Suprapubic skin (tissue), 4 donors: ENCODE measurements around the gene ABHD16B. TPM values are rescaled to one million over a fixed set of nuclear protein-coding genes. Genes with fewer than 3 reads are reported as not detected.

Source experiments
- DNase-seq, 2 donors: peaks; one replicate each; pipeline ENCODE4 v3.0.0-alpha.2; 2019; ENCODE audit warnings: low spot score in 2 of 2
- H3K27ac ChIP-seq: fragments of 200-600 bp; sonication (generic); one replicate; pipeline ENCODE4 v1.5.1; 2019
- H3K27me3 ChIP-seq: fragments of 200-600 bp; sonication (generic); one replicate; pipeline ENCODE4 v1.5.1; 2019
- H3K36me3 ChIP-seq: fragments of 200-600 bp; sonication (generic); one replicate; pipeline ENCODE4 v1.5.1; 2019
- H3K4me1 ChIP-seq: fragments of 200-600 bp; sonication (generic); one replicate; pipeline ENCODE4 v1.5.1; 2019
- H3K4me3 ChIP-seq: fragments of 200-600 bp; sonication (generic); one replicate; pipeline ENCODE4 v1.5.1; 2019; ENCODE audit warnings: mild to moderate bottlenecking
- H3K9me3 ChIP-seq: fragments of 200-600 bp; sonication (generic); one replicate; pipeline ENCODE4 v1.5.1; 2019
- CTCF ChIP-seq, 2 donors: fragments of 200-600 bp in 1 of 2; fragments of 450-650 bp in 1 of 2; sonication (generic) in 1 of 2; IDR thresholded peaks; one replicate each; pipeline ENCODE4 v1.5.1; 2016 to 2019; ENCODE audit warnings: antibody characterized with exemption in 2 of 2, mild to moderate bottlenecking in 1 of 2, moderate library complexity in 1 of 2
- EP300 ChIP-seq: sonication (generic); formaldehyde crosslinking; IDR thresholded peaks from one replicate; pipeline ENCODE4 v1.6.1; 2017; ENCODE audit warnings: antibody characterized with exemption
- POLR2A ChIP-seq, 2 donors: fragments of 450-650 bp; IDR thresholded peaks; one replicate each; pipeline ENCODE4 v1.6.1; 2017; ENCODE audit warnings: antibody characterized with exemption in 2 of 2, mild to moderate bottlenecking in 2 of 2, moderate library complexity in 2 of 2
- POLR2AphosphoS5 ChIP-seq, 3 donors: sonication (generic); formaldehyde crosslinking; IDR thresholded peaks; one replicate each; pipeline ENCODE4 v1.6.1; 2017; ENCODE audit warnings: antibody characterized with exemption in 3 of 3
- WGBS: methylation state at CpG from one replicate; pipeline ENCODE4 v1.1.5; 2018; 5-methylcytosine and 5-hydroxymethylcytosine counted together
- total RNA-seq, 4 donors: library from RNA; depleted of rRNA; stranded (reverse); fragments of >200 nt; gene quantifications; one replicate each; pipeline ENCODE4 v1.1.0, GENCODE V29; 2016

The ABHD16B gene
- total RNA-seq, 4 donors from 2014 or later: not detected

- Histone ChIP-seq H3K27ac (peak overlapping the region; percentile 78), H3K36me3 (no peaks in the 10 kb centered on the region), H3K4me1 (peaks cover 54% of the 10 kb centered on the region), H3K9me3 (no peaks in the 10 kb centered on the region), H3K4me3 (peak overlapping the region; percentile 33), H3K27me3 (peaks cover 26% of the 10 kb centered on the region)
- TF ChIP-seq CTCF (IDR thresholded peaks at IDR 0.05): no peak
- TF ChIP-seq EP300: no peak
- no peak for TF ChIP-seq POLR2A (IDR thresholded peaks at IDR 0.05)
- TF ChIP-seq POLR2AphosphoS5 (IDR thresholded peaks at IDR 0.05): no peak
- 13% methylated on average over 4 of the region's 17 CpGs for WGBS
- no peak for DNase-seq
Measured at GRCh38 chr20:63854069-63854765, 7.1 kb upstream of the ABHD16B start.

- no peak for DNase-seq
- Histone ChIP-seq H3K9me3 (no peaks in the 10 kb centered on the region), H3K4me1 (peaks cover 55% of the 10 kb centered on the region), H3K27me3 (peaks cover 26% of the 10 kb centered on the region), H3K27ac (peak overlapping the region; percentile 78), H3K36me3 (no peaks in the 10 kb centered on the region), H3K4me3 (peak overlapping the region; percentile 33)
- TF ChIP-seq EP300 (no peak), POLR2A (IDR thresholded peaks at IDR 0.05) (no peak), CTCF (IDR thresholded peaks at IDR 0.05) (no peak), POLR2AphosphoS5 (IDR thresholded peaks at IDR 0.05) (no peak)
- WGBS: 17% methylated on average over 1 of the region's 26 CpGs
Measured at GRCh38 chr20:63854766-63855362, 6.4 kb upstream of the ABHD16B start.

GRCh38 chr20:63855363-63856097 lies 5.8 kb upstream of the ABHD16B start:
- no peaks in the 10 kb centered on the region for H3K36me3 ChIP-seq
- H3K4me1 ChIP-seq: peaks cover 55% of the 10 kb centered on the region
- no peaks in the 10 kb centered on the region for H3K9me3 ChIP-seq
- WGBS: 7% methylated on average over 12 of the region's 36 CpGs
- peaks cover 26% of the 10 kb centered on the region for H3K27me3 ChIP-seq
- H3K27ac ChIP-seq: peak overlapping the region; percentile 15
- no peak for TF ChIP-seq POLR2A (IDR thresholded peaks at IDR 0.05)
- TF ChIP-seq CTCF (IDR thresholded peaks at IDR 0.05): no peak
- no peak for TF ChIP-seq EP300
- no peak for TF ChIP-seq POLR2AphosphoS5 (IDR thresholded peaks at IDR 0.05)
- DNase-seq: no peak
- H3K4me3 ChIP-seq: peak overlapping the region; percentile 33

GRCh38 chr20:63856098-63856511 lies 5.2 kb upstream of the ABHD16B start:
- no peaks in the 10 kb centered on the region for H3K36me3 ChIP-seq
- H3K9me3 ChIP-seq: no peaks in the 10 kb centered on the region
- 49% methylated on average over 21 of the region's 22 CpGs for WGBS
- no peak overlapping the region for H3K4me3 ChIP-seq
- no peak overlapping the region for H3K27ac ChIP-seq
- DNase-seq: no peak
- peaks cover 26% of the 10 kb centered on the region for H3K27me3 ChIP-seq
- no peak for TF ChIP-seq EP300
- TF ChIP-seq POLR2A (IDR thresholded peaks at IDR 0.05): no peak
- TF ChIP-seq CTCF (IDR thresholded peaks at IDR 0.05): no peak
- TF ChIP-seq POLR2AphosphoS5 (IDR thresholded peaks at IDR 0.05): no peak
- peaks cover 55% of the 10 kb centered on the region for H3K4me1 ChIP-seq
